Kidney (tissue), 14 donors: ENCODE data around the gene OSM. TPM values are rescaled to one million over a fixed set of nuclear protein-coding genes. Genes with fewer than 3 reads are reported as not detected.

Experiments
- DNase-seq, 5 donors: peaks; one replicate each; pipeline ENCODE4 v3.0.0-alpha.2; 2013 to 2020
- FAIRE-seq: peaks from 2 replicates; lab custom pipeline; 2012; peaks lifted over from hg19 to GRCh38; lab: Jason Lieb, UNC
- H3K27ac ChIP-seq, 2 donors: one replicate each; pipeline ENCODE4 v1.7.0; 2013; ENCODE audit warnings: low read depth in 2 of 2, low read length in 2 of 2, inconsistent platforms in 1 of 2
- H3K27me3 ChIP-seq: one replicate; pipeline ENCODE4 v1.7.1; 2013; ENCODE audit warnings: low read length, inconsistent platforms; ENCODE audit not compliant: control insufficient read depth, insufficient read depth
- H3K36me3 ChIP-seq, 3 donors: one replicate each; pipeline versions ENCODE4 v1.7.0 to v1.7.1; 2013; ENCODE audit warnings: low read length in 3 of 3, control low read depth in 1 of 3, inconsistent platforms in 1 of 3; ENCODE audit not compliant: insufficient read depth in 3 of 3, control insufficient read depth in 2 of 3
- H3K4me1 ChIP-seq, 3 donors: one replicate each; pipeline versions ENCODE4 v1.7.0 to v1.7.1; 2013; ENCODE audit warnings: low read length in 3 of 3, inconsistent platforms in 1 of 3, low read depth in 1 of 3; ENCODE audit not compliant: control insufficient read depth in 2 of 3, insufficient read depth in 2 of 3
- H3K4me3 ChIP-seq, 3 donors: one replicate each; pipeline versions ENCODE4 v1.7.0 to v1.8.1; 2013; ENCODE audit warnings: low read length in 3 of 3, control low read depth in 1 of 3, inconsistent platforms in 1 of 3
- H3K9ac ChIP-seq, 3 donors: one replicate each; pipeline versions ENCODE4 v1.7.0 to v1.7.1; 2013; ENCODE audit warnings: low read length in 3 of 3, control low read depth in 1 of 3, inconsistent platforms in 1 of 3
- H3K9me3 ChIP-seq, 3 donors: one replicate each; pipeline versions ENCODE4 v1.7.0 to v1.7.1; 2013; ENCODE audit warnings: low read length in 3 of 3, control low read depth in 1 of 3, inconsistent platforms in 1 of 3; ENCODE audit not compliant: control insufficient read depth in 2 of 3, insufficient read depth in 1 of 3
- intact Hi-C: fragments of 100-400 bp; cut with DNase I; formaldehyde crosslinking; loops from one replicate; pipeline ENCODE4 v1.11.1; 2022
- polyA plus RNA-seq: library from polyadenylated mRNA; stranded (reverse); fragments of 350-450 nt; fragmentation: Illumina TruSeq; extraction: RNeasy Lipid Tissue Mini Kit (QIAGEN cat#74804); gene quantifications from one replicate; pipeline ENCODE4 v1.2.3, GENCODE V29; 2014; ENCODE audit warnings: low read depth, low replicate concordance; ENCODE audit not compliant: insufficient read depth
- total RNA-seq: library from RNA; stranded (reverse); fragmentation: NEBNext Ultra II Directional; extraction: Animal tissue kit (Norgen Biotek cat#: 25700); gene quantifications from one replicate; pipeline ENCODE4 v1.2.1, GENCODE V29; 2021
- TF ChIP-seq, protein P1 (sequence below): IDR thresholded peaks from 3 replicates; pipeline ENCODE4 v1.5.1; 2012; ENCODE audit warnings: mild to moderate bottlenecking, moderate library complexity, borderline replicate concordance; ENCODE audit not compliant: insufficient read depth; ENCODE audit errors: extremely low read depth
- donor health status: control.
- donor health status: control.
- donor health status: control.
- donor health status: control.
- donor health status: control.
- donor health status: DM: yes; HTN: yes; CAD: no.
- donor health status: Normal renal cell carcinoma (clear cell type).

Gene OSM
- total and polyA plus RNA-seq, 2 donors from 2014 or later: 0.56 to 1.2 TPM

DNA sequence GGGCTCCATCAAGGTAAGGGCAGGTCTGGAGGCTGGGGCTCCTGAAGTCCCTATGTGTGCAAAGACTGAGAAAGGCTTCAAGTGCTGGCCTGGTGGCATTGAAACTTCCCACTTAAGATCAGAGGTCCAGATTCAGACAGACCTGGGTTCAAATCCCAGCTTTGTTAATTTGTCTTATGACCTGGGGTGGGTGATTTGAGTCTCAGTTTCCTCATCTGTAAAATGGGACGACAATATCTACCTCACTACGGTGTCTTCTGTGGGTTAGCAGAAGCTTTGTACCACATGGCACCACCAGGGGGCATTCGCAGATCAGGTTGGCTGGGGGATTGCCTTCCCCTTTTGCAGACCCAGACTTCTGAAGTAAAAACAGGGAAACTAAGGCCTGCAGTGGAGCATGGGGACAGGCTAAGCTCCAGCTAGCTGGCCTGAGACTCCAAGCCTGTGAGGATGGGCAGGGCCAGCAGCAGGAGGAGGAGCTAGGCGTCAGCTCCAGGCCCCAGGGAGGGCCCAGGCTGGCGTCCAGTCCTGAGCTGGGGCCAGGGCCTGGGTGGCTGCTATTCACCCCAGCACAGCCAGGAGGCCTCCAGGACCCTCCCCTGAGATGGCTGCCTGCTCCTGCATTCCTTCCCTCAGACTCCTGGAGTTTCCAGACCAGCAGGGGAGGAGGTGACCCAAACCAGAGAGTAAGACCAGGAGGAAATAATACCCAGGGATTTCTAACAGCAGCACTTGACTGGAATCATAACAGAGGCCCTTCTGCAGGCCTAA is 21.2 kb upstream of the OSM start:
- H3K9me3 ChIP-seq: no peaks in the 10 kb centered on the region
- peak; percentile 70 for FAIRE-seq
- H3K27me3 ChIP-seq: no peaks in the 10 kb centered on the region
- peak overlapping the region in 2 of 3 donors; percentile 63 to 81 for H3K4me3 ChIP-seq
- intact Hi-C loops: no loop called here
- peak overlapping the region in 2 of 3 donors; percentile 66 to 76 for H3K9ac ChIP-seq
- H3K4me1 ChIP-seq: peaks cover 0 to 33% (median 31%) of the 10 kb centered on the region in 3 donors
- TF ChIP-seq, protein P1, sequence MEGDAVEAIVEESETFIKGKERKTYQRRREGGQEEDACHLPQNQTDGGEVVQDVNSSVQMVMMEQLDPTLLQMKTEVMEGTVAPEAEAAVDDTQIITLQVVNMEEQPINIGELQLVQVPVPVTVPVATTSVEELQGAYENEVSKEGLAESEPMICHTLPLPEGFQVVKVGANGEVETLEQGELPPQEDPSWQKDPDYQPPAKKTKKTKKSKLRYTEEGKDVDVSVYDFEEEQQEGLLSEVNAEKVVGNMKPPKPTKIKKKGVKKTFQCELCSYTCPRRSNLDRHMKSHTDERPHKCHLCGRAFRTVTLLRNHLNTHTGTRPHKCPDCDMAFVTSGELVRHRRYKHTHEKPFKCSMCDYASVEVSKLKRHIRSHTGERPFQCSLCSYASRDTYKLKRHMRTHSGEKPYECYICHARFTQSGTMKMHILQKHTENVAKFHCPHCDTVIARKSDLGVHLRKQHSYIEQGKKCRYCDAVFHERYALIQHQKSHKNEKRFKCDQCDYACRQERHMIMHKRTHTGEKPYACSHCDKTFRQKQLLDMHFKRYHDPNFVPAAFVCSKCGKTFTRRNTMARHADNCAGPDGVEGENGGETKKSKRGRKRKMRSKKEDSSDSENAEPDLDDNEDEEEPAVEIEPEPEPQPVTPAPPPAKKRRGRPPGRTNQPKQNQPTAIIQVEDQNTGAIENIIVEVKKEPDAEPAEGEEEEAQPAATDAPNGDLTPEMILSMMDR: peak; percentile 70
- H3K27ac ChIP-seq: peak overlapping the region; percentile 40 to 52
- H3K36me3 ChIP-seq: peaks cover 0 to 19% (median 7%) of the 10 kb centered on the region in 3 donors
- peak; percentile 86 to 94 (median 88) for DNase-seq

- H3K4me3 ChIP-seq: no peak overlapping the region
- H3K27me3 ChIP-seq: no peaks in the 10 kb centered on the region
- peaks cover 0 to 15% (median 3%) of the 10 kb centered on the region in 3 donors for H3K36me3 ChIP-seq
- intact Hi-C loops: no loop called here
- peak overlapping the region in 1 of 3 donors; percentile 66 for H3K9ac ChIP-seq
- DNase-seq (peak in 4 of 5 donors; percentile 39 to 88 (median 70)), FAIRE-seq (no peak)
- TF ChIP-seq, protein P1: peak; percentile 78
- H3K27ac ChIP-seq: no peak overlapping the region
- no peaks in the 10 kb centered on the region for H3K9me3 ChIP-seq
- peaks cover 0 to 33% (median 32%) of the 10 kb centered on the region in 3 donors for H3K4me1 ChIP-seq
Observed at GRCh38 chr22:30286813-30287647, 20.4 kb upstream of the OSM start.

DNA sequence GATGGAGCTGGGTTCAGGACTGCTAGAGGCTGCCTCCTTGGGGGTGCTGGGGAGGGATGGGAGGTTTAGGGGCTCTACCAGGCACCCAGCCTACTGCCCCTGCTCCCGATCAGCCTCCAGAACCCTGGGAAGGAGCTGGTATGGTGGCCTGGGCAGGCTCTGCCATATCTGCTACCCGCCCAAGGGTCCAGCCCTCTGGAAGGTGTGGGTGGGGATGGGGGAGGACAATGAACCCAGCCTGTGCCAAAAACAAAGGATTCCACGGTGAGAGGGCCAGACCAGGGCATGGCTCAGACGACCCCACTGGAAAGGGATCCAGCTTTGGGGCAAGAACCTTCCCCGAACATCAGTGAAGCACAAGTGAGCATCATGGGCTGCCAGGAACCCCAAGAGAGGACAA is 19.7 kb upstream of the OSM start:
- Histone ChIP-seq H3K27me3 (no peaks in the 10 kb centered on the region), H3K4me1 (peaks cover 0 to 28% (median 27%) of the 10 kb centered on the region in 3 donors), H3K27ac (no peak overlapping the region), H3K9ac (no peak overlapping the region), H3K36me3 (peaks cover 0 to 15% (median 3%) of the 10 kb centered on the region in 3 donors), H3K4me3 (no peak overlapping the region), H3K9me3 (no peaks in the 10 kb centered on the region)
- TF ChIP-seq, protein P1: no peak
- no peak for FAIRE-seq
- intact Hi-C loops: no loop called here
- DNase-seq: no peak
